Panc1 (cell line): ENCODE results near the gene IFNAR1. TPM values are rescaled to one million over a fixed set of nuclear protein-coding genes. Genes with fewer than 3 reads are reported as not detected.
A peak's percentile ranks its signal among the peaks of the same experiment; 100 is the strongest.

Experiments
- ATAC-seq: fragments of 200-7000 bp; cut with Tn5 transposase; 2 replicates; pipeline ENCODE4 v1.9.1; 2020; ENCODE audit warnings: mild to moderate bottlenecking, moderate library complexity
- BruUV-seq: library from RNA; stranded (reverse); fragments of 400-500 nt; replicated peaks from 2 replicates; lab custom pipeline; 2021; lab: Mats Ljungman, UMichigan
- CTCF ChIA-PET: fragments of 300-600 bp; sonication (Branson Sonifier 250); formaldehyde crosslinking; loops from one replicate; lab custom pipeline; 2022; ENCODE audit warnings: antibody characterized with exemption; lab: Charles Lee
- POLR2A ChIA-PET: fragments of 300-600 bp; sonication (Branson Sonifier 250); formaldehyde crosslinking; loops from one replicate; lab custom pipeline; 2022; ENCODE audit warnings: antibody characterized with exemption; lab: Charles Lee
- DNase-seq: peaks from one replicate; pipeline ENCODE4 v3.0.0-alpha.2; 2010; ENCODE audit warnings: low read depth, low spot score
- H3K27ac ChIP-seq: 2 replicates; pipeline ENCODE4 v1.5.1; 2011; ENCODE audit warnings: mild to moderate bottlenecking, low read length, inconsistent platforms
- H3K27me3 ChIP-seq: fragments of 200-500 bp; sonication (Bioruptor generic); 2 replicates; pipeline ENCODE4 v1.6.0; 2014; ENCODE audit warnings: low read length, inconsistent platforms; ENCODE audit not compliant: control insufficient read depth, insufficient read depth
- H3K36me3 ChIP-seq: fragments of 200-500 bp; sonication (Bioruptor generic); 2 replicates; pipeline ENCODE4 v1.5.1; 2014; ENCODE audit warnings: inconsistent platforms, mild to moderate bottlenecking, low read length, moderate library complexity; ENCODE audit not compliant: control insufficient read depth, insufficient read depth
- H3K4me1 ChIP-seq: 2 replicates; pipeline ENCODE4 v1.5.1; 2011; ENCODE audit warnings: inconsistent platforms, mild to moderate bottlenecking, low read length, moderate library complexity; ENCODE audit not compliant: control insufficient read depth, insufficient read depth
- H3K4me3 ChIP-seq, 2 experiments: 2 replicates each; pipeline ENCODE4 v1.5.1; 2011 to 2012; ENCODE audit warnings: low read depth in 2 of 2, low read length in 2 of 2, mild to moderate bottlenecking in 2 of 2, inconsistent platforms in 1 of 2, moderate library complexity in 1 of 2
- H3K9me3 ChIP-seq: fragments of 200-500 bp; sonication (Bioruptor generic); 2 replicates; pipeline ENCODE4 v1.5.1; 2014; ENCODE audit warnings: low read depth, mild to moderate bottlenecking, inconsistent platforms, low read length, moderate library complexity; ENCODE audit not compliant: control insufficient read depth, insufficient read depth
- POLR2AphosphoS5 ChIP-seq: IDR thresholded peaks from 2 replicates; pipeline ENCODE4 v1.6.1; 2012; ENCODE audit warnings: mild to moderate bottlenecking, low read depth, low read length, moderate library complexity
- SIN3A ChIP-seq: IDR thresholded peaks from 2 replicates; pipeline ENCODE4 v1.6.1; 2012; ENCODE audit warnings: low read depth, mild to moderate bottlenecking, low read length, moderate library complexity, borderline replicate concordance; ENCODE audit not compliant: insufficient read depth
- TCF7L2 ChIP-seq: IDR thresholded peaks from 2 replicates; pipeline ENCODE4 v1.6.1; 2011; ENCODE audit warnings: mild to moderate bottlenecking, low read depth, low read length, inconsistent platforms
- in situ Hi-C: cut with HindIII; loops from 2 replicates; pipeline ENCODE4 v1.10.0; 2016; ENCODE audit warnings: low sequenced_read_pairs, low pct_unique_long_range_greater_than_20kb
- intact Hi-C: fragments of 100-400 bp; cut with micrococcal nuclease; formaldehyde crosslinking; loops from one replicate; pipeline ENCODE4 v1.10.0; 2022; ENCODE audit not compliant: unreplicated experiment
- total RNA-seq: library from RNA; stranded (reverse); gene quantifications from one replicate; pipeline ENCODE4 v1.2.1, GENCODE V29; 2021; ENCODE audit not compliant: unreplicated experiment
- TF ChIP-seq, protein P1 (sequence below): fragments of 450-650 bp; IDR thresholded peaks from 2 replicates; pipeline ENCODE4 v1.5.1; 2017; ENCODE audit warnings: mild to moderate bottlenecking
- TF ChIP-seq, protein P2 (sequence below), 2 experiments: IDR thresholded peaks; 2 replicates each; pipeline ENCODE4 v1.6.1; 2011 to 2012; ENCODE audit warnings: low read depth in 2 of 2, control low read depth in 1 of 2, low read length in 1 of 2, mild to moderate bottlenecking in 1 of 2, moderate library complexity in 1 of 2; ENCODE audit not compliant: insufficient read depth in 1 of 2

Gene IFNAR1
- total RNA-seq, 1 experiment from 2014 or later, result 23.8 TPM

DNA sequence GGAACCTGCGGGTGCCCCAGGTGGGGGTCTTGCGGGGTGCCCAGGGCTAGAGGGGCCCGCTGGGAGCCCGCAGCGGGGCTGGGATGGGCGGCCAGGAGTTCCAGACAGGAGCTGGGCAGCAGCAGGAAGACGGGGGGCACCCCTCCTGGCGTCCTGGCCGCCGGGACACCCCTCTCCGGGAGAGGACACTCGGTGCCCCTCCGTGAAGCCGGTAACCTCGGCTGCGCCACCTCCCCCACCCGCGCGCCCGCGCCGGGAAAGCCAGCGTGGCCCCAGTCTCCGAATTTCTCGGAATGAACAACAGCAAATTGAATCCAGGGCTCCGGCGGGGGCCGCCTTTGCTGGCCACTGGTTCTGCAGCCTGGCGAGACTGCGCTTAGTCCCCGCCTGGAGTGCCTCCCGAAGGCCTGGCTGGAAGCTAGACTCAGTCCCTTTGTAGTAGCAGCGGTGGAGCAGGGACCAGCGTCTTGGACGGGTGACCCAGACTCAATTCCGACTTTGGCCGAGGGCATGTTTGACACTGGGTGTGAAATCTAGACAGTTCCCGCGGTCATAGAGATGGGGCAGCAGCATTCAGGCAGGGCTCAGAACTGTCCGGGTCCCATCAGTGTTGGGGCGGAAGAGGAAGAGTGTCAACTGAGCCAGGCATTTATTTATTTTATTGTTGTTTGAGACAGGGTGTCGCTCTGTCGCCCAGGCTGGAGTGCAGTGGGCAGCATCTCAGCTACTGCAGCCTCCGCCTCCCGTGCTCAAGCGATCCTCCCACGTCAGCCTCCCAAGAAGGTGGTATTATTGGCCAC, 79.2 kb downstream of the IFNAR1 start:
- ATAC-seq (peak; percentile 64), DNase-seq (no peak)
- H3K36me3 ChIP-seq, result peaks cover 3% of the 10 kb centered on the region; the same call in 1 of the 2 replicates
- POLR2A ChIA-PET, result no interaction called here
- 0 out of 2 replicates have a peak, but pooled peaks have one; percentile 12 for TF ChIP-seq SIN3A
- TF ChIP-seq POLR2AphosphoS5, result no peak
- no peaks in the 10 kb centered on the region for H3K27me3 ChIP-seq
- peak overlapping the region; percentile 70 to 77 for H3K4me3 ChIP-seq
- no TSS peak for BruUV-seq
- in situ Hi-C loops, result no loop called here
- peaks cover 11% of the 10 kb centered on the region for H3K4me1 ChIP-seq
- CTCF ChIA-PET, result interaction anchor here (0.6 kb wide), 1 partner anchor 38 kb away, joined by 3 read pairs; no protein-coding TSS in a partner anchor
- H3K9me3 ChIP-seq, result no peaks in the 10 kb centered on the region
- intact Hi-C loops, result no loop called here
- peak overlapping the region; percentile 73 for H3K27ac ChIP-seq

DNA sequence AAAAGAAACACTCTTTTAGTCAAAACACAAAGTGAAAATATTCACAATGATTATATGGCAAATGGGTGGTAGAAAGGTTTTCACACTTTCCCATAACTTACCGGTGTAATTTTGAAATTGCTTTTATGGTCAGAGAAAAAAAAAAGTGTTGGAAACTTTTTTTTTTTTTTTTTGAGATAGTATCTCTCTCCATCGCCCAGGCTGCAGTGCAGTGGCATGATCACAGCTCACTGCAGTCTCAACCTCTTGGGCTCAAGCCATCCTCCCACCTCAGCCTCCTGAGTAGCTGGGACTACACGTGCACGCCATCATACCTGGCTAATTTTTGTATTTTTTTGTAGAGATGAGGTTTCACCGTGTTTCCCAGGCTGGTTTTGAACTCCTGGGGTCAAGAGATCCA, 81.7 kb downstream of the IFNAR1 start:
- POLR2A ChIA-PET, result interaction anchor here (0.7 kb wide), 1 partner anchor 381 kb away, joined by 8 read pairs; the partner anchor contains the start of gene OLIG2
- Histone ChIP-seq H3K27ac (no peak overlapping the region), H3K4me1 (peaks cover 11% of the 10 kb centered on the region), H3K9me3 (no peaks in the 10 kb centered on the region), H3K4me3 (no peak overlapping the region), H3K36me3 (peaks cover 3% of the 10 kb centered on the region; the same call in 1 of the 2 replicates), H3K27me3 (no peaks in the 10 kb centered on the region)
- no TSS peak for BruUV-seq
- TF ChIP-seq, protein P1, sequence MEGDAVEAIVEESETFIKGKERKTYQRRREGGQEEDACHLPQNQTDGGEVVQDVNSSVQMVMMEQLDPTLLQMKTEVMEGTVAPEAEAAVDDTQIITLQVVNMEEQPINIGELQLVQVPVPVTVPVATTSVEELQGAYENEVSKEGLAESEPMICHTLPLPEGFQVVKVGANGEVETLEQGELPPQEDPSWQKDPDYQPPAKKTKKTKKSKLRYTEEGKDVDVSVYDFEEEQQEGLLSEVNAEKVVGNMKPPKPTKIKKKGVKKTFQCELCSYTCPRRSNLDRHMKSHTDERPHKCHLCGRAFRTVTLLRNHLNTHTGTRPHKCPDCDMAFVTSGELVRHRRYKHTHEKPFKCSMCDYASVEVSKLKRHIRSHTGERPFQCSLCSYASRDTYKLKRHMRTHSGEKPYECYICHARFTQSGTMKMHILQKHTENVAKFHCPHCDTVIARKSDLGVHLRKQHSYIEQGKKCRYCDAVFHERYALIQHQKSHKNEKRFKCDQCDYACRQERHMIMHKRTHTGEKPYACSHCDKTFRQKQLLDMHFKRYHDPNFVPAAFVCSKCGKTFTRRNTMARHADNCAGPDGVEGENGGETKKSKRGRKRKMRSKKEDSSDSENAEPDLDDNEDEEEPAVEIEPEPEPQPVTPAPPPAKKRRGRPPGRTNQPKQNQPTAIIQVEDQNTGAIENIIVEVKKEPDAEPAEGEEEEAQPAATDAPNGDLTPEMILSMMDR, result no peak
- no peak for TF ChIP-seq POLR2AphosphoS5
- TF ChIP-seq SIN3A, result no peak
- TF ChIP-seq, protein P2, sequence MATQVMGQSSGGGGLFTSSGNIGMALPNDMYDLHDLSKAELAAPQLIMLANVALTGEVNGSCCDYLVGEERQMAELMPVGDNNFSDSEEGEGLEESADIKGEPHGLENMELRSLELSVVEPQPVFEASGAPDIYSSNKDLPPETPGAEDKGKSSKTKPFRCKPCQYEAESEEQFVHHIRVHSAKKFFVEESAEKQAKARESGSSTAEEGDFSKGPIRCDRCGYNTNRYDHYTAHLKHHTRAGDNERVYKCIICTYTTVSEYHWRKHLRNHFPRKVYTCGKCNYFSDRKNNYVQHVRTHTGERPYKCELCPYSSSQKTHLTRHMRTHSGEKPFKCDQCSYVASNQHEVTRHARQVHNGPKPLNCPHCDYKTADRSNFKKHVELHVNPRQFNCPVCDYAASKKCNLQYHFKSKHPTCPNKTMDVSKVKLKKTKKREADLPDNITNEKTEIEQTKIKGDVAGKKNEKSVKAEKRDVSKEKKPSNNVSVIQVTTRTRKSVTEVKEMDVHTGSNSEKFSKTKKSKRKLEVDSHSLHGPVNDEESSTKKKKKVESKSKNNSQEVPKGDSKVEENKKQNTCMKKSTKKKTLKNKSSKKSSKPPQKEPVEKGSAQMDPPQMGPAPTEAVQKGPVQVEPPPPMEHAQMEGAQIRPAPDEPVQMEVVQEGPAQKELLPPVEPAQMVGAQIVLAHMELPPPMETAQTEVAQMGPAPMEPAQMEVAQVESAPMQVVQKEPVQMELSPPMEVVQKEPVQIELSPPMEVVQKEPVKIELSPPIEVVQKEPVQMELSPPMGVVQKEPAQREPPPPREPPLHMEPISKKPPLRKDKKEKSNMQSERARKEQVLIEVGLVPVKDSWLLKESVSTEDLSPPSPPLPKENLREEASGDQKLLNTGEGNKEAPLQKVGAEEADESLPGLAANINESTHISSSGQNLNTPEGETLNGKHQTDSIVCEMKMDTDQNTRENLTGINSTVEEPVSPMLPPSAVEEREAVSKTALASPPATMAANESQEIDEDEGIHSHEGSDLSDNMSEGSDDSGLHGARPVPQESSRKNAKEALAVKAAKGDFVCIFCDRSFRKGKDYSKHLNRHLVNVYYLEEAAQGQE (IDR thresholded peaks at IDR 0.05; ENCODE audit: insufficient read depth in 1 of 2, low read depth in 2 of 2, low read length in 1 of 2), result no peak
- no peak for TF ChIP-seq TCF7L2
- DNase-seq (no peak), ATAC-seq (no peak)
- CTCF ChIA-PET, result interaction anchor here (1.0 kb wide), 1 partner anchor 45 kb away, joined by 3 read pairs; no protein-coding TSS in a partner anchor
- intact Hi-C loops, result no loop called here
- in situ Hi-C loops, result no loop called here

Other genes starting within 250 kb of the IFNAR1 start
- 18.2 TPM for gene IFNAR2, start 95.0 kb upstream of the IFNAR1 start, total RNA-seq
- gene IL10RB, start 58.6 kb upstream of the IFNAR1 start, total RNA-seq, result 17.7 TPM
- gene IFNGR2, start 78.4 kb downstream of the IFNAR1 start, total RNA-seq, result 47.9 TPM
- 18.5 TPM for gene TMEM50B, start 155.0 kb downstream of the IFNAR1 start, total RNA-seq
- gene DNAJC28, start 166.7 kb downstream of the IFNAR1 start, total RNA-seq, result 1.5 TPM
- 132 TPM for gene GART, start 217.1 kb downstream of the IFNAR1 start, total RNA-seq
- gene SON, start 218.1 kb downstream of the IFNAR1 start, total RNA-seq, result 183 TPM